Ovary (tissue), 10 donors: ENCODE measurements around the gene NPHP4. TPM values are rescaled to one million over a fixed set of nuclear protein-coding genes. Genes with fewer than 3 reads are reported as not detected.

Experiments used
- DNase-seq, 5 donors: peaks; one replicate each; pipeline ENCODE4 v3.0.0-alpha.2; 2019 to 2020
- H3K27ac ChIP-seq, 2 donors: fragments of 200-600 bp; one replicate each; pipeline versions ENCODE4 v1.5.1 to v1.8.0; 2019 to 2022
- H3K27me3 ChIP-seq: fragments of 200-600 bp; one replicate; pipeline ENCODE4 v1.8.0; 2022
- H3K36me3 ChIP-seq: fragments of 200-600 bp; sonication (generic); one replicate; pipeline ENCODE4 v1.5.1; 2019
- H3K4me1 ChIP-seq: one replicate; pipeline ENCODE4 v1.8.1; 2013; ENCODE audit warnings: mild to moderate bottlenecking, moderate library complexity; ENCODE audit not compliant: insufficient read depth
- H3K4me3 ChIP-seq: fragments of 200-600 bp; sonication (generic); one replicate; pipeline ENCODE4 v1.5.1; 2017
- H3K9me3 ChIP-seq, 2 donors: fragments of 200-600 bp in 1 of 2; sonication (generic) in 1 of 2; one replicate each; pipeline versions ENCODE4 v1.5.1 to v1.8.1; 2013 to 2019; ENCODE audit warnings: mild to moderate bottlenecking in 1 of 2, moderate library complexity in 1 of 2
- EP300 ChIP-seq: sonication (generic); formaldehyde crosslinking; IDR thresholded peaks from one replicate; pipeline ENCODE4 v1.6.1; 2017; ENCODE audit warnings: antibody characterized with exemption
- POLR2A ChIP-seq: fragments of 450-650 bp; IDR thresholded peaks from one replicate; pipeline ENCODE4 v1.6.1; 2017; ENCODE audit warnings: antibody characterized with exemption, mild to moderate bottlenecking, moderate library complexity
- WGBS, 3 donors: extraction: QIAGEN DNeasy Blood & Tissue Kit in 1 of 3; methylation state at CpG; one replicate each; pipeline versions ENCODE4 v1.1.5 to v1.1.7; 2013 to 2017; 5-methylcytosine and 5-hydroxymethylcytosine counted together
- intact Hi-C, 4 donors: fragments of 100-400 bp; cut with DNase I; formaldehyde crosslinking; loops; one replicate each; pipeline versions ENCODE4 v1.11.0 to v1.15.1; 2022 to 2023
- long read RNA-seq, 3 donors: library from polyadenylated mRNA in 2 of 3; unstranded in 2 of 3; transcript quantifications; one replicate each; pipeline ENCODE4 v2.0.0 and lab custom pipeline, GENCODE V29; 2021 to 2026
- polyA plus RNA-seq, 2 donors: library from polyadenylated mRNA; stranded (reverse); fragments of 200-250 nt in 1 of 2; fragments of 350-450 nt in 1 of 2; fragmentation: Illumina TruSeq in 1 of 2; extraction: RNeasy Lipid Tissue Mini Kit (QIAGEN cat#74804) in 1 of 2; gene quantifications; one replicate each; pipeline ENCODE4 v1.2.3, GENCODE V29; 2013 to 2014
- total RNA-seq, 7 donors: library from RNA; depleted of rRNA in 2 of 7; stranded (reverse); fragments of >200 nt in 2 of 7; fragmentation: NEBNext Ultra II Directional in 3 of 7; extraction: Animal tissue kit (Norgen Biotek cat#: 25700) in 3 of 7; gene quantifications; one replicate each; pipeline versions ENCODE4 v1.1.0 to v1.2.4, GENCODE V29; 2016 to 2023
- TF ChIP-seq, protein P1 (sequence below), 3 donors: fragments of 450-650 bp in 2 of 3; fragments of 200-600 bp in 1 of 3; IDR thresholded peaks; one replicate each; pipeline versions ENCODE4 v1.5.1 to v1.8.0; 2016 to 2022; ENCODE audit warnings: antibody characterized with exemption in 3 of 3, mild to moderate bottlenecking in 1 of 3
- donor health status: DM: no; HTN: no; CAD: no; lungs with moderate emphysema.
- donor health status: DM: no; HTN: no; CAD: no.
- donor health status: Bipolar disorder and iron deficiency.
- donor health status: DM: yes; HTN: yes; CAD: no.
- donor health status: DM: no; HTN: no; CAD: no.
- donor health status: DM: yes; HTN: yes; CAD: no.

The NPHP4 gene
- 10 to 100 TPM in 6 of 7 donors, 1 to 10 TPM in 1; 7.9 to 20.8 (median 11.0) TPM for total RNA-seq
- polyA plus RNA-seq, result 1 to 10 TPM; 1.5 to 5.7 TPM
- long read RNA-seq, donor 1, partial matches to known transcripts, result 5 of 8 reads
- long read RNA-seq, donor 1, other reads (novel, unspliced or antisense), result 3 of 8 reads
- long read RNA-seq, donor 2, partial matches to known transcripts, result 0 of 1 reads
- long read RNA-seq, donor 2, other reads (novel, unspliced or antisense), result 0 of 1 reads
- long read RNA-seq, donor 3, full-length matches to known transcripts, result 2 of 36 reads
- long read RNA-seq, donor 3, partial matches to known transcripts, result 8 of 36 reads
- long read RNA-seq, donor 3, other reads (novel, unspliced or antisense), result 26 of 36 reads

DNA sequence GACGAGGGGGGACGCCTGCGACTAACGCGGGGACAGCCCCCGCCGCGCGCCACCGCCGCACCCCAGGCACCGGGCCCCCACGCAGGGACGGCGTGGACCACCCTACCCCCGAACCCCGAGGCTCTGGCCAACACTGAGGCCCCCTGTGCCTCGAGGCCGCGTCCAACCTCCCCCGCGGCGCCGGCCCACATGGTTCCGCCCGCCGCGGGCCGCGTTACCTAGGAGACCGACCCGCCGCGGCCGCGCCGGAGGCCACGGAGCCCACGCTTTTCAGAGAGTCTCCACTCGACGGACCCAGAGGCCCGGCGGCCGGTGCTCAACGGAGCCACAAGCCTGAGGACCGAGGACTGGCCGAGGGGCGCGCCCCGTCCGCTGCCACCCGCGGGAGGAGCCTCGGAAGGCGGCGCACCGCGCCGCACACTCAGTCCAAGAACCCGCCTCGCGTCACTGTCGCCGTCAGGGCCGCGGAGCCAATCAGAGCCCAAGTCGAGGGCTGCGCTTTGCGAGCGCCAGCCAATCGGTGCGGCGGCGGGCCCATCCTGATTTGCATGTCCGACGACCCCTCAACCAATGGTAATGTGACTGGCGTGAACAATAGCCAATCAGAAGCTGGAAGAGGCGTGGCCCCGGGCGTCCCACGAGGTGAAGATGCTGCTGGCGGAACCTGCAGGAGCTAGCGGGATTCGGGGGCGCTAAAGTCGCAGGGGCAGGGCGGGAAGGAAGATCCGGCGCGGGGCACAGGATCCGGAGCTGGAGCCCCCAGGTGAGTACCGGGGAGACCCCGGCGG is at the start of gene NPHP4:
Gene NPHP4 (minus strand): TSS at position 400 of the 788 bp plus-strand sequence. CDS start 6,136 bp downstream, outside the sequence.
- Histone ChIP-seq H3K27ac (peak within 1 kb of the TSS; percentile 86 to 87), H3K9me3 (no peaks in the 10 kb centered on the region), H3K4me3 (peak within 1 kb of the TSS; percentile 55), H3K27me3 (no peaks in the 10 kb centered on the region), H3K36me3 (no peaks in the 10 kb centered on the region), H3K4me1 (peaks cover 8% of the 10 kb centered on the region)
- DNase-seq, result peak; percentile 99 to 100 (median 99)
- 0% methylated on average over 35 to 94 of the region's 94 CpGs for WGBS, 3 donors
- TF ChIP-seq EP300 (peak; percentile 15), POLR2A (peak; percentile 39)
- TF ChIP-seq, protein P1, sequence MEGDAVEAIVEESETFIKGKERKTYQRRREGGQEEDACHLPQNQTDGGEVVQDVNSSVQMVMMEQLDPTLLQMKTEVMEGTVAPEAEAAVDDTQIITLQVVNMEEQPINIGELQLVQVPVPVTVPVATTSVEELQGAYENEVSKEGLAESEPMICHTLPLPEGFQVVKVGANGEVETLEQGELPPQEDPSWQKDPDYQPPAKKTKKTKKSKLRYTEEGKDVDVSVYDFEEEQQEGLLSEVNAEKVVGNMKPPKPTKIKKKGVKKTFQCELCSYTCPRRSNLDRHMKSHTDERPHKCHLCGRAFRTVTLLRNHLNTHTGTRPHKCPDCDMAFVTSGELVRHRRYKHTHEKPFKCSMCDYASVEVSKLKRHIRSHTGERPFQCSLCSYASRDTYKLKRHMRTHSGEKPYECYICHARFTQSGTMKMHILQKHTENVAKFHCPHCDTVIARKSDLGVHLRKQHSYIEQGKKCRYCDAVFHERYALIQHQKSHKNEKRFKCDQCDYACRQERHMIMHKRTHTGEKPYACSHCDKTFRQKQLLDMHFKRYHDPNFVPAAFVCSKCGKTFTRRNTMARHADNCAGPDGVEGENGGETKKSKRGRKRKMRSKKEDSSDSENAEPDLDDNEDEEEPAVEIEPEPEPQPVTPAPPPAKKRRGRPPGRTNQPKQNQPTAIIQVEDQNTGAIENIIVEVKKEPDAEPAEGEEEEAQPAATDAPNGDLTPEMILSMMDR (IDR thresholded peaks at IDR 0.05), result peak in 1 of 3 donors; percentile 20
- intact Hi-C loops, result no loop called here

DNA sequence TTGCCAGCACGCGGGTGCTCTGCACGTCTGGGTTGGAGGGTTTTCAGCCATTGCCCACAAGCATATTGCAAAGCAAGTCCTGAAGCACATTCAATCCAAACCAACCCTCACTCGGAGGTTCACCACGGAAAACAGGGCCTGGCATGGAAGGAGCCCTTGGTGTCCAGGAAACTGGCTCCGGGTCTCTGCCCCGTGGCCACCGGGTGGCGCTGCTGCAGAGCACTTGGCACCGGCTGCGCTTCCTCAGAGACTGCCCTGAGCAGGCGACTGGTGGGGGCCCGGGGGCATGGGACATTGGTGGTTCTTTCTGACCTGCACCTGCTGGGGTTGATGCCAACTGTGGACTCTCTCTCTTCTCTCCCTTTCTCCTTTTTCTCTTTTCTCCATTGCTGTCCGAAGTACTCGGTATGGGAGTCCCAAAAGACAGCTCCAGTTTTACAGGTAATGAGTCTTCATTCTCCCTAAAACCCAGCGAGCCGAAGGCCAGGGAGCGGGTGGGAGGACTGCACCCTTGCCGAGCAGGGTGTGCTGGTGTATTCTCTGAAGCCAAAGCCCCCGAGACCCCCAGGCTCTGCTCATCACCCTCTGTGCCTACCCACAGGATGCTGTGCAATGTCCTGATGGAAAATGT is 49.3 kb upstream of the NPHP4 start:
- TF ChIP-seq, protein P1 (IDR thresholded peaks at IDR 0.05), result peak in 1 of 3 donors; percentile 14
- TF ChIP-seq EP300, result no peak
- no peak for TF ChIP-seq POLR2A
- H3K4me3 ChIP-seq, result no peak overlapping the region
- no peaks in the 10 kb centered on the region for H3K9me3 ChIP-seq
- WGBS, 3 donors, result 55 to 58% (median 57%) methylated on average over 20 of the region's 20 CpGs
- no peaks in the 10 kb centered on the region for H3K36me3 ChIP-seq
- intact Hi-C loops, result loop anchor here in 2 of 4 donors (10.0 kb wide), 2 partner anchors 203 to 293 kb away; partner anchors contain the start of gene HES3 (in 1 of the 2)
- H3K4me1 ChIP-seq, result peaks cover 3% of the 10 kb centered on the region
- no peak overlapping the region for H3K27ac ChIP-seq
- DNase-seq, result peak; percentile 23 to 76 (median 45)
- no peaks in the 10 kb centered on the region for H3K27me3 ChIP-seq

DNA sequence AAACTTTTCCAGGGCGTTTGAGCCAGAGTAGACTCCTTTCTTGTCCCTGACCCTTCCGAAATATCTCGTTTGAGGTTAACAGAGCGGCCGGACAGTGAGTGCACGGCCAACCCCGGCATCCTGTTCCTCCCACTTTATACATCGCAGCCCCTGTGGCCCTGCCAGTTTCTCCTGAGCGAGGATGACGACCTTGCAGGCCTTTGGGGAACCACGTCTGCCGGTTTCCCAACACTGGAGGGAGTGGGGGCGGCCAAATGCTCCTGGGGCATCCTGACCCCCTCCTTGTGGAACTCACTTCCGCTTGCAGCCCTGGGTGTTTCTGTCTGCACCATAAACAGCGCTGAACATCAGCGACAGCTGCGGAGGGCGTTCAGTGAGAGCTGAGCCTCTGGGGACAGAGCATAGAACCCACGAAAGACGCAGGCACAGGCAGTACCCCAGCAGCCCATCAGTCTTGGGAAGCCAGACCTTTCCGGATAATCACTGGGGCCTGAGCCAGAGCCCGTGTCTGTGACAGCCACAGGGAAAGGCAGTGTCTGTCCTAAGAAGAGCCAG is 48.7 kb upstream of the NPHP4 start:
- H3K9me3 ChIP-seq, result no peaks in the 10 kb centered on the region
- peaks cover 3% of the 10 kb centered on the region for H3K4me1 ChIP-seq
- H3K27me3 ChIP-seq, result no peaks in the 10 kb centered on the region
- no peak for TF ChIP-seq EP300
- TF ChIP-seq, protein P1 (IDR thresholded peaks at IDR 0.05), result no peak
- no peak for TF ChIP-seq POLR2A
- H3K4me3 ChIP-seq, result no peak overlapping the region
- intact Hi-C loops, result loop anchor here in 2 of 4 donors (10.0 kb wide), 2 partner anchors 204 to 294 kb away; partner anchors contain the start of gene HES3 (in 1 of the 2)
- DNase-seq, result peak; percentile 44 to 78 (median 53)
- 9 to 36% (median 12%) methylated on average over 22 of the region's 22 CpGs for WGBS, 3 donors
- H3K27ac ChIP-seq, result no peak overlapping the region
- H3K36me3 ChIP-seq, result no peaks in the 10 kb centered on the region

DNA sequence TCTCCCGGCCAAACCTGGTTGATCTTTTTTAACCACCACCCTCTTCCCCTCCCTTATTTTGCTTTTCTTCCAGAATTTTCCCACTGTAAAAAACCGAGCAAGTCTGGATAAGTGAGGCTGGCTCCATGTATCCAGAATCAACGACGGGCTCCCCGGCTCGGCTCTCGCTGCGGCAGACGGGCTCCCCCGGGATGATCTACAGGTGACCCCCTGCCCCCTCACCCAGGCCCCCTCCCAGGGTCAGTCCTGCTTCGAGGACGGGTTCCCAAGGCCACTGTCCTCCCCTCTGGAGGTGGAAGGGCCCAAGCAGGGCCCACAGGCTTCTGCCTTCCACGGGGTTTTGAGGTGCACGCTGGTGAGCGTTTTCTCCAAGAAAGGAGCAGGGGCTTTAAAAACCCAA is 48.2 kb upstream of the NPHP4 start:
- no peaks in the 10 kb centered on the region for H3K9me3 ChIP-seq
- no peak overlapping the region for H3K4me3 ChIP-seq
- intact Hi-C loops, result loop anchor here in 2 of 4 donors (10.0 kb wide), 2 partner anchors 204 to 294 kb away; partner anchors contain the start of gene HES3 (in 1 of the 2)
- 18 to 47% (median 26%) methylated on average over 15 of the region's 15 CpGs for WGBS, 3 donors
- H3K36me3 ChIP-seq, result no peaks in the 10 kb centered on the region
- H3K27ac ChIP-seq, result no peak overlapping the region
- TF ChIP-seq EP300 (no peak), POLR2A (no peak)
- TF ChIP-seq, protein P1 (IDR thresholded peaks at IDR 0.05), result no peak
- H3K27me3 ChIP-seq, result no peaks in the 10 kb centered on the region
- H3K4me1 ChIP-seq, result peaks cover 3% of the 10 kb centered on the region
- no peak for DNase-seq
